Tibial nerve (tissue), 4 donors: ENCODE data around the gene LRPAP1.

Experiments used
- EP300 ChIP-seq, 2 donors: sonication (generic); formaldehyde crosslinking; IDR thresholded peaks; one replicate each; pipeline ENCODE4 v1.6.1; 2017; ENCODE audit warnings: antibody characterized with exemption in 2 of 2, mild to moderate bottlenecking in 1 of 2
- POLR2A ChIP-seq, 2 donors: fragments of 450-650 bp; IDR thresholded peaks; one replicate each; pipeline ENCODE4 v1.6.1; 2017; ENCODE audit warnings: antibody characterized with exemption in 2 of 2, mild to moderate bottlenecking in 2 of 2, moderate library complexity in 2 of 2
- TF ChIP-seq, protein P1 (sequence below), 5 experiments: fragments of 200-600 bp in 3 of 5; fragments of 450-650 bp in 2 of 5; sonication (generic) in 3 of 5; IDR thresholded peaks; one replicate each; pipeline ENCODE4 v1.5.1; 2016 to 2019; ENCODE audit warnings: antibody characterized with exemption in 5 of 5, mild to moderate bottlenecking in 3 of 5, moderate library complexity in 2 of 5

DNA sequence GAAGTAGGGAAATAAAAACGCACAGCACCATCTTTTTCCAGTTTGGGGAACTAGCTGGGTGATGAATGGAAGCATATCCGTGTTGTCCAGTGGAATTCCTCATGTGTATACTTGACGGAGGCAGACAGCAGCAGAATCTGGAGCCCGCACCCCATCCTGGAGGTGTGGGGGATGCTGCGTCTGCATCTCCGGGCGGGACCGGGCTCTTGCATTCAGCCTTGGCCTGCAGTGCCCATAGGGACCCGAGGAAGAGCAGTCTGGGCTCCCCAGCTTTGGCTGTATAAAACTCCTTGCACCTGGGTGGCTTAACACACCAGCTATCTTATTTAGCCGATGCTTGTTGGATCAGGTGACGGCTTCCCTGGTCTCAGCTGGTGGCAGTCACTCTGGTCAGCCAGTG is 39.7 kb upstream of the LRPAP1 start:
- TF ChIP-seq, protein P1, sequence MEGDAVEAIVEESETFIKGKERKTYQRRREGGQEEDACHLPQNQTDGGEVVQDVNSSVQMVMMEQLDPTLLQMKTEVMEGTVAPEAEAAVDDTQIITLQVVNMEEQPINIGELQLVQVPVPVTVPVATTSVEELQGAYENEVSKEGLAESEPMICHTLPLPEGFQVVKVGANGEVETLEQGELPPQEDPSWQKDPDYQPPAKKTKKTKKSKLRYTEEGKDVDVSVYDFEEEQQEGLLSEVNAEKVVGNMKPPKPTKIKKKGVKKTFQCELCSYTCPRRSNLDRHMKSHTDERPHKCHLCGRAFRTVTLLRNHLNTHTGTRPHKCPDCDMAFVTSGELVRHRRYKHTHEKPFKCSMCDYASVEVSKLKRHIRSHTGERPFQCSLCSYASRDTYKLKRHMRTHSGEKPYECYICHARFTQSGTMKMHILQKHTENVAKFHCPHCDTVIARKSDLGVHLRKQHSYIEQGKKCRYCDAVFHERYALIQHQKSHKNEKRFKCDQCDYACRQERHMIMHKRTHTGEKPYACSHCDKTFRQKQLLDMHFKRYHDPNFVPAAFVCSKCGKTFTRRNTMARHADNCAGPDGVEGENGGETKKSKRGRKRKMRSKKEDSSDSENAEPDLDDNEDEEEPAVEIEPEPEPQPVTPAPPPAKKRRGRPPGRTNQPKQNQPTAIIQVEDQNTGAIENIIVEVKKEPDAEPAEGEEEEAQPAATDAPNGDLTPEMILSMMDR (IDR thresholded peaks at IDR 0.05) = no peak
- TF ChIP-seq POLR2A (IDR thresholded peaks at IDR 0.05) (no peak), EP300 (IDR thresholded peaks at IDR 0.05) (no peak)
